GM23338 (cell line): ENCODE measurements around the gene PPP2R2D. TPM values are rescaled to one million over a fixed set of nuclear protein-coding genes. Genes with fewer than 3 reads are reported as not detected.
A peak's percentile ranks its signal among the peaks of the same experiment; 100 is the strongest.

Source experiments
- ATAC-seq: fragments of 200-7000 bp; cut with Tn5 transposase; 3 replicates; pipeline ENCODE4 v1.9.1; 2020
- DNase-seq: peaks from one replicate; pipeline ENCODE4 v3.0.0-alpha.2; 2015; ENCODE audit warnings: low spot score
- H2AFZ ChIP-seq: fragments of 200-600 bp; sonication (generic); 2 replicates; pipeline ENCODE4 v1.8.0; 2016; ENCODE audit warnings: antibody characterized with exemption, mild to moderate bottlenecking, moderate library complexity
- H3F3A ChIP-seq: fragments of 200-600 bp; sonication (generic); replicated peaks from 2 replicates; pipeline ENCODE4 v1.8.0; 2017; ENCODE audit warnings: antibody characterized with exemption, mixed run types, low read depth
- H3K27ac ChIP-seq: fragments of 200-600 bp; sonication (generic); 2 replicates; pipeline ENCODE4 v1.6.1; 2016; ENCODE audit warnings: low read depth
- H3K27me3 ChIP-seq: fragments of 200-600 bp; sonication (generic); 2 replicates; pipeline ENCODE4 v1.8.0; 2016; ENCODE audit warnings: mild to moderate bottlenecking, mixed run types, moderate library complexity; ENCODE audit not compliant: insufficient read depth
- H3K36me3 ChIP-seq: fragments of 200-600 bp; sonication (generic); 2 replicates; pipeline ENCODE4 v1.8.0; 2016; ENCODE audit warnings: mild to moderate bottlenecking; ENCODE audit not compliant: insufficient read depth
- H3K4me1 ChIP-seq: fragments of 200-600 bp; sonication (generic); 2 replicates; pipeline ENCODE4 v1.8.0; 2016; ENCODE audit warnings: mild to moderate bottlenecking, moderate library complexity; ENCODE audit not compliant: insufficient read depth
- H3K4me2 ChIP-seq: fragments of 200-600 bp; sonication (generic); 2 replicates; pipeline ENCODE4 v1.7.1; 2017; ENCODE audit warnings: mixed run types
- H3K4me3 ChIP-seq: fragments of 200-600 bp; sonication (generic); 2 replicates; pipeline ENCODE4 v1.6.1; 2016; ENCODE audit warnings: mixed run types
- H3K79me2 ChIP-seq: fragments of 200-600 bp; sonication (generic); replicated peaks from 2 replicates; pipeline ENCODE4 v1.8.0; 2017; ENCODE audit warnings: mild to moderate bottlenecking; ENCODE audit not compliant: insufficient read depth
- H3K9me2 ChIP-seq: fragments of 200-600 bp; sonication (generic); 2 replicates; pipeline ENCODE4 v1.8.0; 2017; ENCODE audit not compliant: insufficient read depth
- H4K20me1 ChIP-seq: fragments of 200-600 bp; sonication (generic); replicated peaks from 2 replicates; pipeline ENCODE4 v1.8.0; 2017; ENCODE audit warnings: mild to moderate bottlenecking; ENCODE audit not compliant: insufficient read depth
- H3K27ac Mint-ChIP-seq: 2 replicates; pipeline ENCODE4 v1.8.0; 2020; ENCODE audit warnings: inconsistent platforms, mild to moderate bottlenecking, moderate library complexity, mixed read lengths
- H3K27me3 Mint-ChIP-seq: 3 replicates; pipeline ENCODE4 v1.8.0; 2022; ENCODE audit warnings: low read depth, mild to moderate bottlenecking, moderate library complexity, mixed read lengths, inconsistent platforms; ENCODE audit not compliant: insufficient read depth, poor library complexity
- H3K36me3 Mint-ChIP-seq: 3 replicates; pipeline ENCODE4 v1.8.0; 2021; ENCODE audit warnings: low read depth, mild to moderate bottlenecking, inconsistent platforms, moderate library complexity, mixed read lengths
- H3K4me1 Mint-ChIP-seq: 3 replicates; pipeline ENCODE4 v1.8.0; 2020; ENCODE audit warnings: mild to moderate bottlenecking, inconsistent platforms, mixed read lengths
- H3K4me3 Mint-ChIP-seq: 3 replicates; pipeline ENCODE4 v1.8.0; 2021; ENCODE audit warnings: moderate library complexity, mild to moderate bottlenecking, inconsistent platforms, mixed read lengths
- H3K9me3 Mint-ChIP-seq: 3 replicates; pipeline ENCODE4 v1.8.0; 2020; ENCODE audit warnings: moderate library complexity, mild to moderate bottlenecking, inconsistent platforms, mixed read lengths
- CREB1 ChIP-seq: fragments of 250-450 bp; sonication (Bioruptor Pico); IDR thresholded peaks from 2 replicates; pipeline ENCODE4 v1.5.0; 2020; ENCODE audit warnings: low read depth, mild to moderate bottlenecking, moderate library complexity
- CTCF ChIP-seq, 2 experiments: fragments of 200-600 bp in 1 of 2; sonication (generic) in 1 of 2; conservative IDR thresholded peaks; 2 replicates each; pipeline versions ENCODE4 v1.5.1 to v1.6.1; 2016 to 2017; ENCODE audit warnings: antibody characterized with exemption in 2 of 2, low read depth in 2 of 2, mild to moderate bottlenecking in 2 of 2, moderate library complexity in 1 of 2
- EZH2 ChIP-seq: fragments of 200-600 bp; sonication (generic); IDR thresholded peaks from one replicate; pipeline ENCODE4 v1.8.0; 2017; ENCODE audit warnings: antibody characterized with exemption, mild to moderate bottlenecking, low read depth; ENCODE audit not compliant: unreplicated experiment
- EZH2phosphoT487 ChIP-seq: fragments of 200-600 bp; sonication (generic); IDR thresholded peaks from one replicate; pipeline ENCODE4 v1.8.1; 2018; ENCODE audit warnings: antibody characterized with exemption; ENCODE audit not compliant: unreplicated experiment
- JUNB ChIP-seq: IDR thresholded peaks from one replicate; pipeline ENCODE4 v1.6.1; 2016; ENCODE audit warnings: antibody characterized with exemption; ENCODE audit not compliant: unreplicated experiment
- NANOG ChIP-seq: IDR thresholded peaks from 2 replicates; pipeline ENCODE4 v1.6.1; 2016; ENCODE audit warnings: antibody characterized with exemption, borderline replicate concordance
- POLR2AphosphoS5 ChIP-seq: IDR thresholded peaks from 2 replicates; pipeline ENCODE4 v1.6.1; 2016; ENCODE audit warnings: antibody characterized with exemption, low read depth
- STAT1 ChIP-seq: IDR thresholded peaks from one replicate; pipeline ENCODE4 v1.6.1; 2016; ENCODE audit warnings: antibody characterized with exemption; ENCODE audit not compliant: unreplicated experiment
- ZNF114 ChIP-seq: fragments of 250-450 bp; sonication (Bioruptor Pico); IDR thresholded peaks from 2 replicates; pipeline ENCODE4 v1.5.0; 2020; ENCODE audit warnings: mild to moderate bottlenecking, moderate library complexity
- ZNF331 ChIP-seq: fragments of 250-450 bp; sonication (Bioruptor Pico); IDR thresholded peaks from 2 replicates; pipeline ENCODE4 v1.5.0; 2020; ENCODE audit warnings: low read depth, mild to moderate bottlenecking, moderate library complexity
- ZNF462 ChIP-seq: fragments of 250-450 bp; sonication (Bioruptor Pico); IDR thresholded peaks from 2 replicates; pipeline ENCODE4 v1.5.0; 2020; ENCODE audit warnings: mild to moderate bottlenecking, moderate library complexity
- polyA plus RNA-seq: library from polyadenylated mRNA; unstranded; fragments of >200 nt; fragmentation: Nextera tagmentation; extraction: Ambion mirVana; gene quantifications from 2 replicates; pipeline ENCODE4 v1.2.1, GENCODE V29; 2016
- total RNA-seq: library from RNA; depleted of rRNA; stranded (reverse); fragments of >200 nt; shearing (Covaris generic); gene quantifications from 2 replicates; pipeline ENCODE4 v1.2.3, GENCODE V29; 2014

Gene PPP2R2D
- total and polyA plus RNA-seq, 2 experiments from 2014 or later, result 28.8 to 33.7 TPM

GRCh38 chr10:131979821-131980270, 79.0 kb downstream of the PPP2R2D start (continued):
- TF ChIP-seq ZNF462 (CRISPR knock-in tag) (no peak), POLR2AphosphoS5 (no peak), NANOG (no peak), CREB1 (CRISPR knock-in tag) (no peak), STAT1 (no peak)

DNA sequence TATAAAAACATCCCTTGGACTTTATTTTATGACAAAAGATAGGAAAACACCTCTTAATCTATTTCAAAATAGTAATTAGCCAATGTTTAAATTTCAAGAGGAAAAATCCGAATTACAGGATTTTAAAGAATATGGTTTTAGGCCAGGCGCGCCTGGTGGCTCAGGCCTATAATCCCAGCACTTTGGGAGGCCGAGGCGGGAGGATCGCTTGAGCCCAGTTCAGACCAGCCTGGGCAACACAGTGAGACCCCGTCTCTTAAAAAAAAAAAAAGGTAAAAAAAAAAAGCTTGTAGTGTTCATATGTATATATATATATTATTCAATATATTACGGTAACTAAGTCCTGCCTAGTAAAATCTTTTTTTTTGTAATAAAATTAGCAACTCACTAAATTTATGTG, 79.5 kb downstream of the PPP2R2D start:
- H3K27me3 Mint-ChIP-seq, result peaks cover 30% of the 10 kb centered on the region
- Histone ChIP-seq H4K20me1 (peaks cover 24% of the 10 kb centered on the region), H2AFZ (no peak overlapping the region), H3K79me2 (peaks cover 31% of the 10 kb centered on the region), H3K9me2 (no peaks in the 10 kb centered on the region), H3F3A (no peaks in the 10 kb centered on the region; the same call in 1 of the 2 replicates), H3K4me2 (peak overlapping the region; percentile 69), H3K4me3 (peak overlapping the region; percentile 49), H3K36me3 (no peaks in the 10 kb centered on the region), H3K27me3 (peaks cover 55% of the 10 kb centered on the region), H3K4me1 (peaks cover 33% of the 10 kb centered on the region), H3K27ac (no peak overlapping the region)
- H3K4me1 Mint-ChIP-seq, result peaks cover 30% of the 10 kb centered on the region
- peaks cover 19% of the 10 kb centered on the region for H3K36me3 Mint-ChIP-seq
- peak overlapping the region; percentile 83 for H3K4me3 Mint-ChIP-seq
- no peak for ATAC-seq
- H3K9me3 Mint-ChIP-seq, result peaks cover 7% of the 10 kb centered on the region; the same call in 2 of the 3 replicates
- no peak for DNase-seq
- no peak overlapping the region for H3K27ac Mint-ChIP-seq
- TF ChIP-seq JUNB (no peak), CTCF (conservative IDR thresholded peaks at IDR 0.05; ENCODE audit: low read depth in 2 of 2) (no peak), EZH2phosphoT487 (no peak), CREB1 (CRISPR knock-in tag) (no peak), POLR2AphosphoS5 (no peak), ZNF114 (CRISPR knock-in tag) (no peak), ZNF331 (no peak), STAT1 (no peak), EZH2 (no peak)
